ENCODE results near the gene METTL9.
"Not testable (repeated sequence)": the region's sequence is repeated elsewhere in the genome, so short reads cannot be mapped to it uniquely, and the experiment has no call there.

Gene METTL9

GRCh38 chr16:21637032-21637968 lies 37.9 kb downstream of the METTL9 start:
- no peak for DNase-seq (ENCODE audit: low read depth)

DNA sequence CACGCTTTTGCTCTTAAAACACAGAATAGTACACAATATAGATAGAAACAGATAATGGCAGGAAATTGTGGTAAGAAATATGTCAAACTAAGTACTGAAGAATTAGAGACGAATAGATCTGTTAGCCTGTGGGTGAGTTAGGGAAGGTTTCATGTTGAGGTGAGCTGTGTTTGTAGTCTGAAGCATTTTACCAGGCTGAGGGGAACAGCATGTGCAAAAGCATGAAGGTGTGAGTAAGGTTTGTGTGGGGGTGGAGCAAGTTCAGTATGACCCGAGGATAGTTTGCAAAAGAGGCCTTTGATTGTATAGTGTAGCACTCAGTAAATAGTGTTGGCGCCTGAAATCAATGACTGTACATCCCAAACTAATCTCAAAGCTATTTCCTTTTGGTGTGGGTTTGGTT lies 39.2 kb downstream of the METTL9 start:
- peak; percentile 78 for DNase-seq (ENCODE audit: low read depth)

- DNase-seq (ENCODE audit: low read depth), result no peak
Observed at GRCh38 chr16:21639493-21639892, 40.1 kb downstream of the METTL9 start.

DNA sequence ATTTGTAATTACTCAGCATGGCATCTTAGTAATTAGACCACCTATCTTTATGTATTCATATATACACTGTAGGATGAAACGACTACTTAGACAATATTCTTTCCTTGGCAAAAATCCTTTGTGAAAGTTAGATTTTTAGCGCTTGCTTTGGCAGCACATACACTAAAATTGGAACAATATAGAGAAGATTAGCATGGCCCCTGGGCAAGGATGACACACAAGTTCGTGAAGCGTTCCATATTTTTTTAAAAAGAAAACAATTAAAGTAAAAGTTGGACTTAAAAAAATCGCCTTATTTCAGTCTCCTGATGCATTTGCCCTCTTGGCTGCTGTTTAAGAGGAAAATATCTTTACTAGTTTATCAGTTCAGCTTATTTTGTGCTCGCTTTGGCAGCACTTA lies 42.5 kb downstream of the METTL9 start:
- DNase-seq (ENCODE audit: low read depth), result no peak

DNA sequence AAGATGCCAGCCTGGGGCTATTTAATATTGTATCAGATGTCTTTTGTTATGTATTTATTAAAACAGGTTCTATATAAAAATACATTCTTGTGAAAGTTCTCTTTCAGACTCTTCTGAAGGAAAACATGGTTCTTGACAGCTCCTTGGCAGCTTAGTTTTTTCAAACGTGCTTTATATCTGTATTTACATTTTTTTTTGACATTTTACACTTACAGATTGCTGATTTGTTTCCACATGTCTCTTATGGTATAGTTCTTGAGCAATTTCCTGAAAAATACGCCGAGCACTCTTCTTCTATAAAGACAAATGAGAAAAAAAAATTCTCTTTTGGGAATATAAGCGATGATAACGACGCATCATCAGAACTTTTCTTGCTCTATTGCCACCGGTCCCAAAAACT lies 43.5 kb downstream of the METTL9 start:
- no peak for DNase-seq (ENCODE audit: low read depth)

DNA sequence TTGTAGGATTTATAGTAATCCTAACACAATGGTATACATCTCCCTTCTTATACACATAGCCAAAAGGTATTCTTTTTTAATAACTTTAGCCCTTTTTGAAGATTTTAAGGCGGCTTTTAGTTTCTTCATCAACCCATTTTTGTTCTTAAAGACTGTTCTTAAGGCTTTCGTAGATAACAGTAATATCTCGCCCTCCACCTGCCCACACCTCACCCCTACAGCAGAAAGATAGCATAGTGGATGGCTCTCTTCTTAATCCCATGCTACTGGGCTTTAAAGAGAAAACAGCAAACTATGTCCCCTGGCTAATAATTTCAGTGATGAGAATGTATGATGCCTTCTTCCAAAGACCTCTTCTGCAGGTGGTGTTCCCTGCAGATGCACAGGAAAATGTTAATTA lies 44.4 kb downstream of the METTL9 start:
- DNase-seq (ENCODE audit: low read depth), result no peak

- no peak for DNase-seq (ENCODE audit: low read depth)
Observed at GRCh38 chr16:21644674-21645073, 45.3 kb downstream of the METTL9 start.

DNA sequence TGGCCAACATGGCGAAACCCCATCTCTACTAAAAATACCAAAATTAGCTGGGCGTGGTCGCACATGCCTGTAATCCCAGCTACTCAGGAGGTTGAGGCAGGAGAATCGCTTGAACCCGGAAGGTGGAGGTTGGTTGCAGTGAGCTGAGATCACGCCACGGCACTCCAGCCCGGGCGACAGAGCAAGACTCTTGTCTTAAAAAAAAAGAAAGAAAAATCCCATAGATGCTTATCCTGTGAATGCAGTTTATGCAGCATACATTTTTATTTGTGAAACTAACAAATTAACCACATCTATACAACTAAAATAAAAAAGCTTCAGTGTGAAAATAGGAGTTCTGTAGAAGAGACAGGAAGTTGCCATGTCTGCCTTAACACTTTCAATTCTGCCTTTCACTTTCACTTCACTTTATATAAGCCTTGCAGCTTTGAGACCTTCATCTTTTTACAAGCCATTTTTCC lies 45.9 kb downstream of the METTL9 start:
- DNase-seq (ENCODE audit: low read depth), result peak; percentile 61

DNA sequence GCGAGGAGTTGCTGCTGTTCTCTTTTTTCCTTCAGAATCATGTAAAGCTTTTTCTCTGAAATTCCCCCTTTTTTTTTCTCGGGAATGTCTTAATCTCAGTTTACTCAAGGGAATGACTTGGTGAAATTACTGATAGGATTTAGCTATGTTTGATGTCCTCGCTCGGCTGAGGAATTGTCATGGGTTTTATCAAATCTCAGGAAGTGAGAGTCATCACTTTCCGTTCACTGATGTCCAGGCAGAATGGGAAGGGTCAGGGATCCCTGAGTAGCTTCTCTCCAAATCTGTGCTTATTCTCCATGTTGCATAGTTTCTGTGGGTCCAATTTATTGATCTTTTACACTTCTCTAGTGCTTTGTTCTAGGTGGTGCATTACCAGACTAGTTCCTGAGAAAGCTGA lies 46.7 kb downstream of the METTL9 start:
- DNase-seq (ENCODE audit: low read depth), result peak; percentile 54

GRCh38 chr16:21646721-21647561 lies 47.6 kb downstream of the METTL9 start:
- DNase-seq (ENCODE audit: low read depth), result no peak

DNA sequence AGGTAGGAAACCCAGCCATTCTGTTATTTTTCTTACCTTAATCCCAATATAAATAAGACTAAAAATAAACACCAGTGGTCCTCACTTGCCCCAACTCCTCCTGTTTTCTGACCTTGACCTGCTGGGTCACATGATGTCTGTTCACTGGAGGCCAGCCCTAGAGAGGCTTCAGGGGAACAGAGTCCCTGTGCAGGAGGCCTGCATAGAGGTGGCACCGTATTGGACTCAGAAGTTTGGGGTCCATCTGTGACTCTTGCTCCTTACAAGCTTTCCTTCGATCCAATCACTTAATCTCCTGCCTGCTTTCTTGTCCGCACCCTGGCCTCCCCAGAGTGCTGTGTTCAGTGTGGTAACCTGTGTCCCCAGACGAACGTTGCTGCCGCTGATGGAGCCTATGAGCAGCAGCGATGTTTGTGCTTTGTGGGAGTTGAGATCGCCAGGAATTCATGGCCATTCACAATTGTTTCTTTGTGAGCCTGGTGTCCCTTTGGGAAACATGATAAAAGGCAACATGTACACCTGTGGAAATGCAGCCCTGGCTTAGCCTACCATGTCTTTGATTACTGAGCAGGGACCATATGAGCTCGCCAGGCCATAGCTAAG lies 48.3 kb downstream of the METTL9 start:
- no peak for DNase-seq (ENCODE audit: low read depth)

- not testable (repeated sequence) for DNase-seq (ENCODE audit: low read depth)
Observed at GRCh38 chr16:21649826-21650406, 50.5 kb downstream of the METTL9 start.

- peak; percentile 38 for DNase-seq (ENCODE audit: low read depth)
Observed at GRCh38 chr16:21650521-21650920, 51.1 kb downstream of the METTL9 start.

GRCh38 chr16:21651515-21651914 lies 52.1 kb downstream of the METTL9 start:
- DNase-seq (ENCODE audit: low read depth), result no peak

- no peak for DNase-seq (ENCODE audit: low read depth)
Observed at GRCh38 chr16:21652453-21652852, 53.1 kb downstream of the METTL9 start, which contains the start of gene IGSF6. Gene IGSF6 (minus strand): TSS chr16:21652608. CDS start chr16:21652598, 10 bp downstream.

- no peak for DNase-seq (ENCODE audit: low read depth)
Observed at GRCh38 chr16:21653571-21653970, 54.2 kb downstream of the METTL9 start.

- DNase-seq (ENCODE audit: low read depth), result no peak
Observed at GRCh38 chr16:21654466-21654865, 55.1 kb downstream of the METTL9 start.

DNA sequence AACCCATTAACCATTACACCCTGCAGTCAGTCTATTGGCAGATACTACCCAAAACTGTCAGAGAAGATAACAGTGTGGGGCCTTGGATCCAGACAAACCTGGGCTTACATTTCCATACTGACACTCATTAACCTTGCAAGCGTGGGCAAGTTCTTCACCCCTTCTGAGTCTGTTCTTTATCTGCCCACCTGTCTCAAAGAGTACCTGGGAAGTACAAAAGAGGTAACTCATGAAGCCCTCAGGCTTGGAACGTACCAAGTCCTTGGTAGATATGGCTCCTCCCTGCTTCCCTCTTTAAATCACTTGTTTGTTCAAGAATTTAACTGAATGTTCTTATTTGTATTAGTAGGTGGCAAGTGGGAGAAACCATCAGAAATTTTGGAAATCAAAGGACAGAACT lies 55.5 kb downstream of the METTL9 start:
- no peak for DNase-seq (ENCODE audit: low read depth)

DNA sequence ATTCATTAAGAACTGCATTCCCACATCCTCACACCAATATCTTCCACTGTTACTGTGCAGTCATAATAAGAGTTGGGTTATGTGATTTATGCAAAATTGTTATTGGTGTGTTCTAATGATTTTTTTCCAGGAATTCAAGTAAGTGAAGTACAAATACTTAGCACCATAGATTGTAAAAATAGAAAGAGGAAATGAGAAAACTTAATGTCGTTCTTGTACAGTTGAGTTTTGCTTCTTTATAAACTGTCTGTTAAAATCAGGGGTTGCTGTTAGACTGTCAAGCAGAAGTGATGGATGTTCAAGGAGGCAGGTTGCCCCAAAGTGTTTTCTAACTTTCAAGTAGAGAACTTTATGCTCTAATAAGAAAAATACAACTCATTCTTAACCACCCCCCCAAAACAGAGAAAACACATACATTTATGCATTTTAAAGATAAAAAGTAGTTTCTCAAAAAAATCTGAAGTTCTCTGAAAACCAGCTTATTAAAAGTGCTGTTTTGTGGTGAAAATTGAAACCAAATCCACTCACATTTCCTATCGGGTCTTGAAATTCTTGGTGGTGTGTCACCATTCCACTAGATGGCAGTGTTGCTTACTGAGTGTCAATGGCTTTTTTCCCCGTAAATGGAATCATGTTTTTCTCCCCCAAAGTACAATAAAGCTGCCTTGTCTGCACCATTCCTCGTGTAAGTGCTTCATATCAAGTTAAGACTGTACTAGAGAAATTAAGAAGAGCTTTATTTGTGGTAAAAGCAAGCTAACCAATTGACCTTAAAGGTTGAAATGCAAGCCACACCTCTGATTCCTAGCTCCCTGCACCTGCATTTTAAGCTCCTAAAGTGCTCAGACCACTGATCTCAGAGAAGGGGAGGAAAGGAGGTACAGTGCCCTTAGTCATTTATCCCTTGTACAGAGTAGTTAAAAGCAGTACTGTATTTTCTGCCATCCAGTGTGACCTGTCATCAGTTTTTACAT lies 57.7 kb downstream of the METTL9 start:
- DNase-seq (ENCODE audit: low read depth), result peak; percentile 59

DNA sequence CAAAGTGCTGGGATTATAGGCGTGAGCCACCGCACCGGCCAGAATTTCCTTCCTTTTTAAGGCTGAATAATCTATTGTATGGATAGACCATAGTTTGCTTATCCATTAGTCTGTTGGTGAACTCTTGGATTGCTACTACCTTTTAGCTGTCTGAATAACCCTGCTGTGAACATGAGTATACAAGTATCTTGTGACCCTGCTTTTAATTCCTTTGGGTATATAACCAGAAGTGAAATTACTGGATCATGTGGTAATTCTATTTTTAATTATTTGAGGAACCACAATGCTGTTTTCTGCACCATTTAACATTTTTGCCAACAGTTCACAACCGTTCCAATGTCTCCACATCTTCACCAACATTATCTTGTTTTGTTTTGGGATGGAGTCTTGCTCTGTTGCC lies 59.7 kb downstream of the METTL9 start:
- DNase-seq (ENCODE audit: low read depth), result no peak
